HepG2 (cell line): ENCODE results near the gene ABCC1. TPM values are rescaled to one million over a fixed set of nuclear protein-coding genes. Genes with fewer than 3 reads are reported as not detected.

ENCODE experiments used
- ADNP ChIP-seq: sonication (generic); formaldehyde crosslinking; IDR thresholded peaks from 2 replicates; pipeline ENCODE4 v1.4.0; 2020; ENCODE audit warnings: missing genetic modification reagents
- AKNA ChIP-seq: sonication (generic); formaldehyde crosslinking; IDR thresholded peaks from 2 replicates; pipeline ENCODE4 v1.4.0; 2020; ENCODE audit warnings: missing genetic modification reagents, borderline replicate concordance
- FOXK2 ChIP-seq: fragments of 450-650 bp; IDR thresholded peaks from 2 replicates; pipeline ENCODE4 v1.6.1; 2016
- GTF3A ChIP-seq: sonication (generic); formaldehyde crosslinking; conservative IDR thresholded peaks from 2 replicates; pipeline ENCODE4 v1.4.0; 2020; ENCODE audit warnings: mild to moderate bottlenecking, missing genetic modification reagents
- HMG20B ChIP-seq: conservative IDR thresholded peaks from 2 replicates; pipeline ENCODE4 v1.6.1; 2016; ENCODE audit warnings: missing genetic modification reagents, missing compliant biosample characterization
- NRL ChIP-seq: sonication (generic); formaldehyde crosslinking; IDR thresholded peaks from 2 replicates; pipeline ENCODE4 v1.5.0; 2020; ENCODE audit warnings: missing genetic modification reagents, mild to moderate bottlenecking, moderate library complexity, borderline replicate concordance
- PITX1 ChIP-seq: sonication (generic); formaldehyde crosslinking; IDR thresholded peaks from 2 replicates; pipeline ENCODE4 v1.5.1; 2020; ENCODE audit warnings: mild to moderate bottlenecking, missing genetic modification reagents
- SMAD1 ChIP-seq: sonication (generic); formaldehyde crosslinking; IDR thresholded peaks from 2 replicates; pipeline ENCODE4 v1.4.0; 2020; ENCODE audit warnings: missing genetic modification reagents, low read depth, mild to moderate bottlenecking, borderline replicate concordance
- SMAD9 ChIP-seq: sonication (generic); formaldehyde crosslinking; IDR thresholded peaks from 2 replicates; pipeline ENCODE4 v1.5.1; 2020; ENCODE audit warnings: mild to moderate bottlenecking, missing genetic modification reagents
- SP2 ChIP-seq: sonication (generic); formaldehyde crosslinking; IDR thresholded peaks from 2 replicates; pipeline ENCODE4 v1.5.1; 2020; ENCODE audit warnings: mild to moderate bottlenecking, missing genetic modification reagents
- ZBTB1 ChIP-seq: sonication (generic); formaldehyde crosslinking; IDR thresholded peaks from 2 replicates; pipeline ENCODE4 v1.4.0; 2020; ENCODE audit warnings: missing genetic modification reagents, borderline replicate concordance
- ZBTB14 ChIP-seq: sonication (generic); formaldehyde crosslinking; IDR thresholded peaks from 2 replicates; pipeline ENCODE4 v1.4.0; 2020; ENCODE audit warnings: missing genetic modification reagents
- ZNF207 ChIP-seq: fragments of 450-650 bp; IDR thresholded peaks from 2 replicates; pipeline ENCODE4 v1.6.1; 2016; ENCODE audit warnings: antibody characterized with exemption, borderline replicate concordance
- ZNF224 ChIP-seq: sonication (generic); formaldehyde crosslinking; IDR thresholded peaks from 2 replicates; pipeline ENCODE4 v1.5.0; 2020; ENCODE audit warnings: mild to moderate bottlenecking, missing genetic modification reagents
- ZNF34 ChIP-seq: sonication (generic); formaldehyde crosslinking; IDR thresholded peaks from 2 replicates; pipeline ENCODE4 v1.4.0; 2020; ENCODE audit warnings: mild to moderate bottlenecking, missing genetic modification reagents, borderline replicate concordance
- ZNF563 ChIP-seq: sonication (generic); formaldehyde crosslinking; IDR thresholded peaks from 2 replicates; pipeline ENCODE4 v1.8.0; 2022; ENCODE audit warnings: mild to moderate bottlenecking, moderate library complexity, missing genetic modification reagents
- ZNF776 ChIP-seq: sonication (generic); formaldehyde crosslinking; IDR thresholded peaks from 2 replicates; pipeline ENCODE4 v1.4.0; 2020; ENCODE audit warnings: mild to moderate bottlenecking, missing genetic modification reagents
- ZSCAN31 ChIP-seq: sonication (generic); formaldehyde crosslinking; IDR thresholded peaks from 2 replicates; pipeline ENCODE4 v1.5.0; 2020; ENCODE audit warnings: low read depth, mild to moderate bottlenecking, missing genetic modification reagents
- polyA plus RNA-seq, 8 experiments: library from polyadenylated mRNA; depleted of rRNA in 3 of 8; stranded (reverse) in 7 of 8; unstranded in 1 of 8; fragments of >200 nt; fragmentation: Illumina TruSeq in 4 of 8; extraction: Trizol in 4 of 8; gene quantifications; 2 replicates each; pipeline versions ENCODE4 v1.2.1 to v1.2.3, GENCODE V29; 2011 to 2016; ENCODE audit warnings: low read depth in 4 of 8, missing spikeins in 1 of 8, mixed read lengths in 1 of 8; ENCODE audit not compliant: insufficient read depth in 1 of 8
- total RNA-seq, 5 experiments: library from RNA; depleted of rRNA; stranded (reverse); fragments of >200 nt; fragmentation: Illumina TruSeq; extraction: Trizol; gene quantifications; 2 replicates each; pipeline ENCODE4 v1.2.3, GENCODE V29; 2016; ENCODE audit warnings: low read depth in 1 of 5
- TF ChIP-seq, protein P1 (sequence below): sonication (generic); formaldehyde crosslinking; IDR thresholded peaks from 2 replicates; pipeline ENCODE4 v1.5.0; 2020; ENCODE audit warnings: missing genetic modification reagents
- TF ChIP-seq, protein P2 (sequence below): IDR thresholded peaks from 2 replicates; pipeline ENCODE4 v1.6.1; 2016; ENCODE audit warnings: mild to moderate bottlenecking
- TF ChIP-seq, protein P3 (sequence below): sonication (generic); formaldehyde crosslinking; conservative IDR thresholded peaks from 2 replicates; pipeline ENCODE4 v1.8.0; 2022; ENCODE audit warnings: low read depth, missing genetic modification reagents

The ABCC1 gene
- total and polyA plus RNA-seq, 2 of the 13 experiments (the other 11 are each of a cell fraction or from before 2014, with no cell fraction given), result 13.0 to 30.6 TPM

DNA sequence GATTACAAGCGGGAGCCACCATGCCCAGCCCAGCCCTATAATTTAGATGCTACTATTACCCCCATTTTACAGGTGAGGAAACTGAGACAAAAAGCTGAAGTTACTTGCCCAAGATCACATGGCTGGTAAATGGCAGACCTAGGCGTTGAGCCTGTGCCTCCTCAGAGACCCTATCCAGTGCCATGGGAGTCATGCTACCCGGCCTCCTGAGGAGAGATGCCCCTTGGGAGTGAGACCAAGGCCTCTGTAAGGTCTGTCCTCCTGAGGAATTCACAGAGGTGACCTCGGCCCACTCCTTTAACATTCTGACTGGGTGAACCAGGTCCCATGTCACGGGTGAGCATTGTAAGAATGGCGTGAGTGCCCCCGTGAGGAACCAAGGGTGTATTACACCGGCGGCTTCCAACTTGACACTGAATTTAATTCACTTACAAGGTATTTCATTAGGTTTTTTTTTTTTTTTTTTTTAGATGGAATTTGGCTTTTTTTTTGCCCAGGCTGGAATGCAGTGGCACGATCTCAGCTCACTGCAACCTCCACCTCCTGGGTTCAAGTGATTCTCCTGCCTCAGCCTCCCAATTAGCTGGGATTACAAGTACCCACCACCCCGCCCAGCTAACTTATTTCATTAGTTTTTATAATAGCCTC, 178.2 kb downstream of the ABCC1 start (continued):
- TF ChIP-seq SMAD9, result 0 out of 2 replicates have a peak, but pooled peaks have one; percentile 62
- TF ChIP-seq GTF3A, result no peak
- no peak for TF ChIP-seq ZNF563 (CRISPR knock-in tag)
- no peak for TF ChIP-seq ZSCAN31 (CRISPR knock-in tag)
- TF ChIP-seq, protein P1, sequence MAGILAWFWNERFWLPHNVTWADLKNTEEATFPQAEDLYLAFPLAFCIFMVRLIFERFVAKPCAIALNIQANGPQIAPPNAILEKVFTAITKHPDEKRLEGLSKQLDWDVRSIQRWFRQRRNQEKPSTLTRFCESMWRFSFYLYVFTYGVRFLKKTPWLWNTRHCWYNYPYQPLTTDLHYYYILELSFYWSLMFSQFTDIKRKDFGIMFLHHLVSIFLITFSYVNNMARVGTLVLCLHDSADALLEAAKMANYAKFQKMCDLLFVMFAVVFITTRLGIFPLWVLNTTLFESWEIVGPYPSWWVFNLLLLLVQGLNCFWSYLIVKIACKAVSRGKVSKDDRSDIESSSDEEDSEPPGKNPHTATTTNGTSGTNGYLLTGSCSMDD (CRISPR knock-in tag), result no peak
- TF ChIP-seq ZNF776, result no peak
- no peak for TF ChIP-seq SMAD1 (CRISPR knock-in tag)
- no peak for TF ChIP-seq ADNP (CRISPR knock-in tag)
- no peak for TF ChIP-seq ZNF34 (CRISPR knock-in tag)
- no peak for TF ChIP-seq AKNA
- no peak for TF ChIP-seq ZNF207
- TF ChIP-seq PITX1 (CRISPR knock-in tag), result no peak
- TF ChIP-seq ZBTB1 (CRISPR knock-in tag), result no peak
- no peak for TF ChIP-seq HMG20B (CRISPR knock-in tag)
- TF ChIP-seq, protein P2, sequence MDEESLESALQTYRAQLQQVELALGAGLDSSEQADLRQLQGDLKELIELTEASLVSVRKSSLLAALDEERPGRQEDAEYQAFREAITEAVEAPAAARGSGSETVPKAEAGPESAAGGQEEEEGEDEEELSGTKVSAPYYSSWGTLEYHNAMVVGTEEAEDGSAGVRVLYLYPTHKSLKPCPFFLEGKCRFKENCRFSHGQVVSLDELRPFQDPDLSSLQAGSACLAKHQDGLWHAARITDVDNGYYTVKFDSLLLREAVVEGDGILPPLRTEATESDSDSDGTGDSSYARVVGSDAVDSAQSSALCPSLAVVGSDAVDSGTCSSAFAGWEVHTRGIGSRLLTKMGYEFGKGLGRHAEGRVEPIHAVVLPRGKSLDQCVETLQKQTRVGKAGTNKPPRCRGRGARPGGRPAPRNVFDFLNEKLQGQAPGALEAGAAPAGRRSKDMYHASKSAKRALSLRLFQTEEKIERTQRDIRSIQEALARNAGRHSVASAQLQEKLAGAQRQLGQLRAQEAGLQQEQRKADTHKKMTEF (CRISPR knock-in tag), result no peak
- TF ChIP-seq, protein P3, sequence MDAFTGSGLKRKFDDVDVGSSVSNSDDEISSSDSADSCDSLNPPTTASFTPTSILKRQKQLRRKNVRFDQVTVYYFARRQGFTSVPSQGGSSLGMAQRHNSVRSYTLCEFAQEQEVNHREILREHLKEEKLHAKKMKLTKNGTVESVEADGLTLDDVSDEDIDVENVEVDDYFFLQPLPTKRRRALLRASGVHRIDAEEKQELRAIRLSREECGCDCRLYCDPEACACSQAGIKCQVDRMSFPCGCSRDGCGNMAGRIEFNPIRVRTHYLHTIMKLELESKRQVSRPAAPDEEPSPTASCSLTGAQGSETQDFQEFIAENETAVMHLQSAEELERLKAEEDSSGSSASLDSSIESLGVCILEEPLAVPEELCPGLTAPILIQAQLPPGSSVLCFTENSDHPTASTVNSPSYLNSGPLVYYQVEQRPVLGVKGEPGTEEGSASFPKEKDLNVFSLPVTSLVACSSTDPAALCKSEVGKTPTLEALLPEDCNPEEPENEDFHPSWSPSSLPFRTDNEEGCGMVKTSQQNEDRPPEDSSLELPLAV (CRISPR knock-in tag), result no peak
- peak; percentile 66; the same call in 1 of the 2 replicates for TF ChIP-seq NRL (CRISPR knock-in tag)
- no peak for TF ChIP-seq FOXK2
- no peak for TF ChIP-seq SP2
- TF ChIP-seq ZBTB14 (CRISPR knock-in tag), result no peak
- TF ChIP-seq ZNF224 (CRISPR knock-in tag), result 0 out of 2 replicates have a peak, but pooled peaks have one; percentile 24
